Testis (tissue), 3 donors: ENCODE measurements around the gene ABHD2. TPM values are rescaled to one million over a fixed set of nuclear protein-coding genes. Genes with fewer than 3 reads are reported as not detected.

Experiments
- DNase-seq: peaks from one replicate; pipeline ENCODE4 v3.0.0-alpha.2; 2019
- H3K27ac ChIP-seq, 2 donors: fragments of 200-600 bp; sonication (generic); one replicate each; pipeline ENCODE4 v1.5.1; 2019
- H3K27me3 ChIP-seq: fragments of 200-600 bp; sonication (generic); one replicate; pipeline ENCODE4 v1.5.1; 2019
- H3K36me3 ChIP-seq: fragments of 200-600 bp; sonication (generic); one replicate; pipeline ENCODE4 v1.5.1; 2017; ENCODE audit warnings: low read depth; ENCODE audit errors: missing control alignments
- H3K4me1 ChIP-seq: fragments of 200-600 bp; sonication (generic); one replicate; pipeline ENCODE4 v1.5.1; 2019
- H3K4me3 ChIP-seq, 2 donors: fragments of 200-600 bp; sonication (generic); one replicate each; pipeline ENCODE4 v1.5.1; 2017 to 2019
- H3K9me3 ChIP-seq: fragments of 200-600 bp; sonication (generic); one replicate; pipeline ENCODE4 v1.5.1; 2017
- POLR2A ChIP-seq: fragments of 450-650 bp; IDR thresholded peaks from one replicate; pipeline ENCODE4 v1.6.1; 2017; ENCODE audit warnings: antibody characterized with exemption, mild to moderate bottlenecking, moderate library complexity
- WGBS, 2 donors: methylation state at CpG; one replicate each; pipeline ENCODE4 v1.1.5; 2018; 5-methylcytosine and 5-hydroxymethylcytosine counted together
- intact Hi-C: fragments of 100-400 bp; cut with DNase I; formaldehyde crosslinking; loops from one replicate; pipeline ENCODE4 v1.15.1; 2023; ENCODE audit warnings: low total_unique reads
- polyA plus RNA-seq: library from polyadenylated mRNA; stranded (reverse); fragments of 350-450 nt; fragmentation: Illumina TruSeq; extraction: RNeasy Lipid Tissue Mini Kit (QIAGEN cat#74804); gene quantifications from one replicate; pipeline ENCODE4 v1.2.3, GENCODE V29; 2014; ENCODE audit warnings: low read depth, low replicate concordance; ENCODE audit not compliant: insufficient read depth
- total RNA-seq, 2 donors: library from RNA; depleted of rRNA; stranded (reverse); fragments of >200 nt; gene quantifications; one replicate each; pipeline ENCODE4 v1.2.3, GENCODE V29; 2016
- TF ChIP-seq, protein P1 (sequence below), 3 experiments: fragments of 450-650 bp in 2 of 3; fragments of 200-600 bp in 1 of 3; sonication (generic) in 1 of 3; IDR thresholded peaks; one replicate each; pipeline ENCODE4 v1.5.1; 2016 to 2019; ENCODE audit warnings: antibody characterized with exemption in 3 of 3, mild to moderate bottlenecking in 2 of 3, moderate library complexity in 1 of 3

ABHD2 gene
- total and polyA plus RNA-seq, 3 donors from 2014 or later: 82.5 to 214 (median 109) TPM

GRCh38 chr15:89205991-89206585 lies 117.8 kb downstream of the ABHD2 start:
- DNase-seq: no peak
- Histone ChIP-seq H3K9me3 (no peaks in the 10 kb centered on the region), H3K4me1 (peaks cover 3% of the 10 kb centered on the region), H3K36me3 (no peaks in the 10 kb centered on the region), H3K27me3 (no peaks in the 10 kb centered on the region), H3K4me3 (no peak overlapping the region), H3K27ac (no peak overlapping the region)
- intact Hi-C loops: no loop called here
- TF ChIP-seq, protein P1, sequence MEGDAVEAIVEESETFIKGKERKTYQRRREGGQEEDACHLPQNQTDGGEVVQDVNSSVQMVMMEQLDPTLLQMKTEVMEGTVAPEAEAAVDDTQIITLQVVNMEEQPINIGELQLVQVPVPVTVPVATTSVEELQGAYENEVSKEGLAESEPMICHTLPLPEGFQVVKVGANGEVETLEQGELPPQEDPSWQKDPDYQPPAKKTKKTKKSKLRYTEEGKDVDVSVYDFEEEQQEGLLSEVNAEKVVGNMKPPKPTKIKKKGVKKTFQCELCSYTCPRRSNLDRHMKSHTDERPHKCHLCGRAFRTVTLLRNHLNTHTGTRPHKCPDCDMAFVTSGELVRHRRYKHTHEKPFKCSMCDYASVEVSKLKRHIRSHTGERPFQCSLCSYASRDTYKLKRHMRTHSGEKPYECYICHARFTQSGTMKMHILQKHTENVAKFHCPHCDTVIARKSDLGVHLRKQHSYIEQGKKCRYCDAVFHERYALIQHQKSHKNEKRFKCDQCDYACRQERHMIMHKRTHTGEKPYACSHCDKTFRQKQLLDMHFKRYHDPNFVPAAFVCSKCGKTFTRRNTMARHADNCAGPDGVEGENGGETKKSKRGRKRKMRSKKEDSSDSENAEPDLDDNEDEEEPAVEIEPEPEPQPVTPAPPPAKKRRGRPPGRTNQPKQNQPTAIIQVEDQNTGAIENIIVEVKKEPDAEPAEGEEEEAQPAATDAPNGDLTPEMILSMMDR (IDR thresholded peaks at IDR 0.05): no peak
- WGBS, 2 donors: 60 to 69% methylated on average over 14 of the region's 14 CpGs

DNA sequence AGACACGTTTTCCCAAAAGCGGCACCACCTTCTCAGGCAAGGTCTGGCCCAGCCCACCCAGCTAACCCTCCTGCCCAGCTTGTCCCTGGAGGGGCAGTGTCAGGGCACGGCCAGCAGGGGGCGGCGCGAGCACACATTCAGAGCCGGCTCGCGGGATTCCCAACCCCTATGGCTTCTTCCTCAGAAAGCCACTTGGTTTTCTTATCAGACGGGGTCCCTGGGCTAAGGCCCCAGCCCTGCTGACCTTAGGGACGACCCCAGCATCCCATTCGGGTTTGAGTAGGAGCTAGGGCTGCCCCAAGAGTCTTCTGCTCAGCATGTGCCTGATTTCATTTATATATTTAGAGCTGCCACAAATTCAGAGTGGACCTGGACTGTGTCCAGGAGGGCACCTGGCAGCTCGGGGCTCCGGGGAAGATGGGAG lies 118.7 kb downstream of the ABHD2 start:
- H3K4me1 ChIP-seq: peaks cover 3% of the 10 kb centered on the region
- DNase-seq: peak; percentile 88
- 3 to 10% methylated on average over 3 to 14 of the region's 14 CpGs for WGBS, 2 donors
- H3K9me3 ChIP-seq: no peaks in the 10 kb centered on the region
- no peak overlapping the region for H3K27ac ChIP-seq
- intact Hi-C loops: no loop called here
- TF ChIP-seq POLR2A: no peak
- TF ChIP-seq, protein P1 (IDR thresholded peaks at IDR 0.05): peak; percentile 83 to 95 (median 94)
- H3K4me3 ChIP-seq: no peak overlapping the region
- no peaks in the 10 kb centered on the region for H3K27me3 ChIP-seq
- no peaks in the 10 kb centered on the region for H3K36me3 ChIP-seq

DNA sequence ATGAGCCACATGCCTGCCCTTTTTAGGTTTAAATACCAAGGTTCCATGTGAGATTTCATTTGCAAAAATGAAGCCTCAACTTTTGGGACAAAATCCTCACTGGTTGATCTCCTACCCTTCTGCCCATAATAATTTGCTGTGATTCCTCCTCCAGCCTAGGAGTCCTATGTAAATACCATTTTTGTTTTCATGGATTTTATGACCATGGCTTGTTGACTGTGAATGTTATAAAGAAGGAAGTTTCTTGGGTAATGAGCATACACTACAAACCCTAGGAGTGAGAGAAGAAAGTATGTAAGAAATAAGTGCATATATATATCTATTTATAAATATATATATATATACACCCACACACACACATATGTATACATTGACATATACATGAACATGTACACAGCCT lies 120.0 kb downstream of the ABHD2 start:
- no peak overlapping the region for H3K27ac ChIP-seq

DNA sequence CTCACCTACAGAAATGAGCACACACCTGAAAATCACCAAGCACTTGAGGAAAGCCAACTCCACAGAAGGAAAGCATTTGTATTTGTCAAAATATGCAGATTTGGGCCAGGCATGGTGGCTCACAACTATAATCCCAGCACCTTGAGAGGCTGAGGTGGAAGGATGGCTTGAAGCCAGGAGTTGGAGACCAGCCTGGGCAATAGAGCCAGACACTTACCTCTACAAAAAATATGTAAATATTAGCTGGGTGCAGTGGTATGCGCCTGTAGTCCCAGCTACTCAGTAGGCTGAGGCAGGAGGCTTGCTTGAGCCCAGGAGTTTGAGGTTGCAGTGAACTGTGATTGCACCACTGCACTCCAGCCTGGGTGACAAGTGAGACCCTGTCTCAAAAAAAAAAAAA lies 120.8 kb downstream of the ABHD2 start:
- Histone ChIP-seq H3K4me1 (peaks cover 3% of the 10 kb centered on the region), H3K36me3 (no peaks in the 10 kb centered on the region), H3K9me3 (no peaks in the 10 kb centered on the region), H3K4me3 (no peak overlapping the region), H3K27me3 (no peaks in the 10 kb centered on the region), H3K27ac (no peak overlapping the region)
- intact Hi-C loops: no loop called here
- 92 to 100% methylated on average over 1 of the region's 1 CpG for WGBS, 2 donors
- no peak for TF ChIP-seq POLR2A
- TF ChIP-seq, protein P1 (IDR thresholded peaks at IDR 0.05): no peak
- DNase-seq: no peak

More for the DNA sequence above, 120.0 kb downstream of the ABHD2 start:
- no peak for DNase-seq
- intact Hi-C loops: no loop called here
- TF ChIP-seq, protein P1 (IDR thresholded peaks at IDR 0.05): no peak
- TF ChIP-seq POLR2A: no peak
- Histone ChIP-seq H3K9me3 (no peaks in the 10 kb centered on the region), H3K27me3 (no peaks in the 10 kb centered on the region), H3K4me3 (no peak overlapping the region), H3K4me1 (peaks cover 3% of the 10 kb centered on the region), H3K36me3 (no peaks in the 10 kb centered on the region)

DNA sequence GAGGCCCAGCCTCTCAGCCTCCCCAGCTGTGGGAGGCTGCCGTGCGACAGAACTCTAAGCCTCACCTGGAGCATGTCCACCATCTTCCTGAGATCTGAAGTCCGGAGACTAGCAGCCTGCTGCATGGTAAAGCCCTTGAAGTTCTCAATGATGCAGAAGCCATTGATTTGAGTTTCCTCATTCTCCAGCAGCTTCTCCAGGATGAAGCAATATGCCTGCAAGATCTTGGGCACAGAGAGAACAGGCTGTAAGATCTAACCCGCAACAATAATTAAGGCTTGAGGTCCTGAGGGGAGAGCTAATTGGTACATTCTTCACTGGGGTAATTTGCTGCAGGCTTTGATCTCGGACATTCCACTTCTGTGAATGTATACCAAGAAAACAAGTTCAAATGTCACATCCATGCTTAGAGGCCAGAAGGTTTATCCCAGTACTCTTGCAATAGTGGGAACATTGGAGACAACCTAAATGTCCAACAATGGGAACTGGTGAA lies 123.5 kb downstream of the ABHD2 start:
- DNase-seq: no peak
- peaks cover 3% of the 10 kb centered on the region for H3K4me1 ChIP-seq
- no peaks in the 10 kb centered on the region for H3K9me3 ChIP-seq
- no peak for TF ChIP-seq POLR2A
- TF ChIP-seq, protein P1 (IDR thresholded peaks at IDR 0.05): no peak
- no peak overlapping the region for H3K4me3 ChIP-seq
- no peaks in the 10 kb centered on the region for H3K36me3 ChIP-seq
- H3K27me3 ChIP-seq: no peaks in the 10 kb centered on the region
- H3K27ac ChIP-seq: no peak overlapping the region
- WGBS, 2 donors: 80 to 81% methylated on average over 5 of the region's 5 CpGs
- intact Hi-C loops: no loop called here
